HG02870 (cell line): ENCODE data around the gene DDX53.

Experiments used
- ATAC-seq: cut with Tn5 transposase; IDR thresholded peaks from one replicate; pipeline ENCODE4 v1.9.1; 2021; ENCODE audit warnings: mild to moderate bottlenecking, moderate library complexity; ENCODE audit not compliant: unreplicated experiment

Gene DDX53

DNA sequence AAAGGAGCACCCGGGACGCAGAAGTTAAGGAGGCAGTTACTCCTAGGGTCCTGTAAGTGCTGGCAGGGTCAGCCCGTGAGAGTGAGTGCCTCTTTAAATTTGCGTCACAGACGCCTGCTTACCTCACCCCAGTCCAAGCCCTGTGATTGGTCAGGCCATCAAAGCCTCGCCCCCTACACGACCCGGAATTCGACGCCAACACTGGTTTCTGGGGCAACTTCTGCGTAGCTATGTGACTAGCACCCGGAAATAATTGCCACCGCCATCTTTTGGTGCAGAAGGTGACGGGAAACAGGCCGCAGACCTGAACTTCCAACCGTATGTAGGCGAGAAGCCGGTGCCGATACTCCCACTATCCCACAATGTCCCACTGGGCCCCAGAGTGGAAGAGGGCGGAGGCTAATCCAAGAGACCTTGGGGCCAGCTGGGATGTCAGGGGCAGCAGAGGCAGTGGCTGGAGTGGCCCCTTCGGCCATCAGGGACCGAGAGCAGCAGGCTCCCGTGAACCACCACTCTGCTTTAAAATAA, at the start of gene DDX53:
Gene DDX53 (plus strand): TSS at position 265 of the 528 bp plus-strand sequence. CDS start 98 bp downstream, at position 363.
- no peak for ATAC-seq

DNA sequence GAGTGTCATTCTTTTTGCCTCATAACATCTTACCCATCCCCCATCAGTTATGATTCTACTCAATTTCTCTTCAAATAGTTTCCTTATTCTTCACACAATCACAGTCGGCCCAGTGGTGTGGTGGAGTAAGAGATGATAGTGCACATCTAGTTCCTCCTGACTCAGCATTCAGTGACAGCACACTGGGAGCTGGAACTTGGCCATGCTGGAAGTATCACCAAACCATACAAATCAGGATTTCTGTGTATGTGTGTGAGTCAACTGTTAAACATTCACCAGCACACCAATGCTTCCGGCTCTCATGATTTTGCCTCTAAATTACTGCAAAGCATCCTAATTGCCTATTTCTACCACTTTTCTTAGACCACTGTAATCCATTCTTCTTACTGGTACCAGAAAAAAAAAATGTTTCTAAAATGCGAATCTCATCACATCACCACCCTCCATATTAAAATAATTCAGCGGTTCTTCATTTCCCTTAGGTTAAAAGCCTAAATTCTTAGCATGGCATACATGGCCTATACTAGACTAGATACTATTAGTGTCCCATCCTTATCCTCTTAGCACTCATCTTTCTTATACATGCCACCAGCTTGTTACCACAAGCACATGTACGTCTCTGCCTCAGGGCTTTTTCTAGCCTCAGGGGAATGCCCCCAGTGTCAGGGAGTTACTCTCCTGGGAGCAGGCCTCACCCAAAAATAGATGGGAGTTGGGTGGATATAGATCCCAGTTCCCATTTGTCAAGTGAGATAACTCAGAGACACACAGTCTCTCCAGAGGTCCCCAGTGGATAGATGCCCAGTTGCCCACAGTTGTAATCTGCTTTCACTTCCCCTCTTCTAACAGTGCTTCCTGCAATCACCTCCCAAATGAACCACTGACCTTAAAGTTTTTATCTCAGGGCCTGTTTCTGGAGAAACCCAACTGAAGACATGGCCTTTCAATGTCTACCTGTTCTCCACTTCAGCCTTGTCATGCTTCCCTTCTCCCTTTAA, 49.2 kb upstream of the DDX53 start:
- ATAC-seq: no peak

DNA sequence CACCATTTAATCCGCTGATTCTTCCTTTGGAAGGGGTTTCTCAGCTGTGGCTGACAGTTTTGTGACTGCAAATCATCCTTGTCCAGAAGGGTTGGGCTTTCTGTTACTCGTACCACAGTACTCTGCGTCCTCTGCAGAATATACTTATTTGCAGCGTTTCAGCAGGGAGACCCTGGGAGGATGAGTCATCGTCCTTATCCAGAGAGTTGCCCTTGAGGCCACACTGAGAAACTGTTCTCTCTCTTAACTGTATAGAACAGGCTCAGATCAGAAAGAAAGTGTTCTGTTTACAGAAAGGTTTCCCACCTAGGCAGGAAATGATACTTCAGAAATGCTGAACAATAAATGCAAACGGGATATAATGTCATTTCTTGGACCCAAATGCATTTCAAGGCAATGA, 47.8 kb upstream of the DDX53 start:
- no peak for ATAC-seq

DNA sequence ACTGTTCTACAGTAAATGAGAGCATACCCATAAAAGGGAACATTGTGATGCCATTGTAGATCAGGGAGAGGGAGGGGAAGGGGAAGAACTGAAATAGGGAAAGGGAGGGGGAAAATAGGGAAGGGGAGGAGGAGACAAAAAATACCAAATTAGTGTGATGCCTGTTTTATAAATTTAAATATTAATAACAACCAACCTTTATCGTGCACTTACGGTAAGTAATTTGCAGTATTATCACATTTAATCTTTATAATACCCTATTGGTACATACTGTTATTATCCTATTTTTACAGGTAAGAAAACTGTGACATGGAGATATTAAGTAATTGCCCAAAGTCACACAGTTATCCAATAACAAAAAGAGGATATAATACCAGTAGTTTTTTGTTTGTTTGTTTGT, 41.5 kb upstream of the DDX53 start:
- no peak for ATAC-seq

DNA sequence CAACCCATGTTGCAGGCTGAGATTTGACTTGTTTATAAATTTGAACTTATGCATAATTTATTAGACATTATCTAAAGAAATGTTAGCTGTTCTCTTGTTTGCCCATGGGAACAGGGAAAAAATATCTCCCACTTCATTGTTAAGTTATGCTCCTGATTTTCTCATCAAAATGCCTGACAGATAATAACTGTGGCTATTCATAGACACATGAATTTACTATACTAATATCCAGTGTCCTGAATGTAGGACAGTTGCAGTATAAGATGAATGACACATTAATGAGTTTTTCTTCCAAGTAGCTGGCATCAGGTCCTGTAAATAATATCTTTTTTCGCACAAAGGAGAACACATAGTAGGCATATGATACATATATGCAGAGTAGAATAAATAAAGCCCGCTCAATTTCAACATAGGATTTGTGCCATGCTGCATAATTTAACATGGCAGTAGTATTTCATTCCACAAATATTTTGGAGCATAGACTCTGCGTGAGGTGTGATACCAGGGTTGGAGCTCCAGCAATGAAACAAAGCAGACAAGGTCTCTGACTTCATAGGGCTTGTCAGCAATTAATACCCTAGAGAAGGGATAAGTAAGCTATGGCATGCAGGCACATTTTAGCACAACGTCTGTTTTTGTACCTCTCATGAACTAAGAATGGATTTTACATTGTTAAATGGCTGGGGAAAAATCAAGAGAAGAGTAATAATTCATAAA, 40.4 kb upstream of the DDX53 start:
- no peak for ATAC-seq

DNA sequence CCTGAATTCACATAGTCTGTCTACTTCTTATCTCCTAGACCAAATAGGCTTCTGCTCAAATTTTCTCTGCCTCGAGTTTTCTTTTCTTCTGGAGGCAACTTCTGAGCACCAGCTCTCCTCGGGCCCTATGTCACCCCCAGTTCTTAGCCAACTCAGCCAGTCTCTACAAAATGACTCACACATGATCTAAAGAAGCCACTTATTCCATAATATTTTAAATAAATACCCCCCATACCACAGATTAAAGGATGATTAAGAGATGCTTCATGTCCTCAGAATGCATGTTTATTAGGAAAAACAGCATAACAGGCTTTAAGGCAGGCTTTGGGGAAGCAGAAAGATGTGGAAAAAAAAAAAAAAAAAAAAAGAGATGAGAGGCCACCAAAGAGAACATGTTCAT, 36.6 kb upstream of the DDX53 start:
- no peak for ATAC-seq

DNA sequence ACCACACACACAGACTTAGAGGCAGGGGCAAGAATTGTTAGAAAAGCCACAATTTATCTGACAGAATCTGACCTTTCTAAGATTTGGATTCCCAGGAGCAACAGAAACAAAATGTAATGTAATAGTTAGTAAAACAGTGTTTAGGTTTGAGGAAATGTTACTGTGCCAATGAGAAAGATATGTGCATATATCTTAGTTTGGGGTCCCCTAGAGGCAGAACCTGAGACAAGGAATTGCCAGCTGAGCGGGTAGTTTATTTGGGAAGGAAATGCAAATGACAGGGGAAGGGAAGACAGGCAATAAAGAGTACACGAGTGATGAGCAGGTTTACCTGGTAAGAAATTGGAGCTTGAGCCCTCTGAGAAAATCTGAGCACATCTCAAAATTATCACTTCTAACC, 31.3 kb upstream of the DDX53 start:
- no peak for ATAC-seq

DNA sequence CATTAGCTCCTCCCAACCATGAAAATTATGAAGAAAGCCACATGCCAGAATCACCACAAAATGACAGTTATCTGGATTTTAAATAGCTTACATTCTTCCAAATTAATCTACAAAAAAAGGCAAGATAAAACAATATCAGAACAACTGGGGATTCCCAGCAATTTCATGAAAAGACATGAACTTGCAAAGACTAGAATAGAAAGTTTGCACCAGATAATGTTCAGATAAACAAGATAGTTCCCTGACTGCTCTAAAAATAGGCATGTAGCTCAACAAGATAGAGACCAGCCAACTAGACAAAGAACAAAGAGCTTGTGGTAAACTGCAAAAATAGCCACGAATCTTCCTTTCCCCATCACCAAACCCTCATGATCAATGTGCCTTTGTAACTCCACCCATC, 30.3 kb upstream of the DDX53 start:
- ATAC-seq: no peak

DNA sequence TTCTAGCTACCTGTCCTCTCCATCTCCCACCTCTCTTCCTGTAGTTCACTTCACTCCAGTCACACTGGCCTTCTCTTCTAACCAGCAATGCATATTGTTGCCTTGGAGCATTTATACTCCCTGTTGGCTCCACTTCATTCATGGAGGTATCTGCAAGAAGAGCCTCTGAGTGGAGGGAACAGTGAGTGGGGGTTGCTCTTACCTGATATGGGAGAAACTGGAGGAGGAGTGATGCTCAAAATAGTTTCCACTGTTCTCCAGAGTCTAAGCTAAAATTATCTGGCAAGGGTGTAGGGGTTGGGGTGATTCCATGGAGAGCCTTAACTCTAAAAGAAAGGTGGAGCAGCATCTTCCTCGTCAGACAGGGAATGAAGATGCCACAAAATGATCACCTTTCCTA, 28.9 kb upstream of the DDX53 start:
- ATAC-seq: no peak

DNA sequence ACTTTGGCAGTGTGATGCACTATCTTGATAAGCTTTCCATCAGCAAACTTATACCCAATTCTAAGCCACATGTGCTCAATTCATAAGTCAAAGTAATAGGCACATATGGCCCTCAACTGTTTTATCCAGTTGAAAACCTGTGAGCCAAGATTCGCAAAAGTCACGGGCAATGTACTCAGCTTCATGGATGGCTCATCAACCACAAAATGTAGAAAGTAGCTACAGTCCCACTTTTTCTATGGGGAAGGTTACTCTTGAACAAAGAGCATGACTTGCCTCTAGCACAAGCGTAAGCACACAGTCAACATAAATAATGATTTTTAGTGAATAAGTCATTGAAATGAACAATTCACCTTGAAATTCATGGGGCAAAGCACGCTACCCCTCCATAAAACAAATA, 25.1 kb upstream of the DDX53 start:
- no peak for ATAC-seq

DNA sequence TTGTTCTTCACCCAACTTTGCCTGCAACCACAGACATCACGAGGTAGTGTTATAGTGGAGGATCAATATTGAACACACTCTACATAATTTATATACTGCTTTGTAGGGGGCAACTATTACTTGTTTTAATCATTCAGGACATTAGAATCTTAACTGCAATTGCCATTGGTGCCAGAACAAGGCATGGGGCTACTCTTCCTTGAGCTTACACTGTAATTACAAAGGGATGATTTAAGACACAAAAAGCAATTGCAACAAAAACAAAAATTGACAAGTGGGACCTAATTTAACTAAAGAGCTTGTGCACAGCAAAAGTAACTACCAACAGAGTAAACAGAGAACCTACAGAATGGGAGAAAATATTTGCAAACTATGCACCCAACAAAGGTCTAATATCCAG, 24.0 kb upstream of the DDX53 start:
- no peak for ATAC-seq

DNA sequence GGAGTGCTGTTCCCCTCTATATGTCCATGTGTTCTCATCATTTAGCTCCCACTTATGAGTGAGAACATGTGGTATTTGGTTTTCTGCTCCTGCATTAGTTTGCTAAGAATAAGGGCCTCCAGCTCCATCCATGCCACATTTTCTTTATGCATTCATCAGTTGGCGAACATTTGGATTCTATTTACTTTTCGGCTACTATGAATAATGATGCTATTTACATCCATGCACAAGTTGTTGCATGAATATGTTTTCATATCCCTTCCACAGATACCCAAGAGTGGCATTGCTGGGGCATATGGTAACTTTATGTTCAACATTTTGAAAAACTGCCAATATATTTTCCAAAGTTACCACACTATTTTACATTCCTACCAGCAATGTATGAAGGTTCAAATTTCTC, 13.8 kb upstream of the DDX53 start:
- no peak for ATAC-seq

DNA sequence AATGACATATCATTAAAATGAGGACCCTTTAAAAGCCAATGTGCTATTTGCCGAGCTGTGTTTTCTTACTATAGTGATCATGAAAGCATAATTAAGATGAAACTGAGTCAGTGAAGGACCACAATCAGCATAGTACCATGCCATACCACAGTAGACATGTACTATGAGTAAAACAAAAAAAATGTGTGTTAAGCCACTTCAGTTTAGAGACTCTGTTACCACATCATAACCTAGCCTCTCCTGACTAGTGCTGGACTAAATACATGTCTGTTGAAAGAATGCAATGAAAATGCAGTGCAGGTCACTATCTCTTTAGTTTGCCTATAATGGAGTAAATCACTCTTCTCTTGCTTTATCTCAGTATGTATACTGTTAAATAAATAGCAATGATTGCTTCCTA, 12.3 kb upstream of the DDX53 start:
- no peak for ATAC-seq

DNA sequence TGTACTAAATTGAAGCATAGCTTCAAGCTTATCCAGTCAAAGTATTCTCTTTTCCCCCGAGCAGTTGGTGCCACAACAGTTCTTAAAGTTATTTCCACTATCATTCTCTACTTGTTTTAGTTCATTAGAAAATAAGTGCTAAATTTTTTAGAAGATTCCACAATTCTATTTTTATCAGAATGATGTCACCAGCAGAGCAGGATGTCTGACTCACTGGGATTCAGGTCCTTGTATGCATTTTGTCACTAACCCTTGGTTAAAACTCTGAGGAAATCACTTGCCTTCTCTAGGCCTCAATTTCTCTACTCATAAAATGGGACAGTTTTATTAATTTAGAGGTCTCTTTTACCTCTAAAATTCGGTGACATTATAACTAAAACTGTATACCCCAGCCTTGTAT, 3.4 kb downstream of the DDX53 start:
- no peak for ATAC-seq

DNA sequence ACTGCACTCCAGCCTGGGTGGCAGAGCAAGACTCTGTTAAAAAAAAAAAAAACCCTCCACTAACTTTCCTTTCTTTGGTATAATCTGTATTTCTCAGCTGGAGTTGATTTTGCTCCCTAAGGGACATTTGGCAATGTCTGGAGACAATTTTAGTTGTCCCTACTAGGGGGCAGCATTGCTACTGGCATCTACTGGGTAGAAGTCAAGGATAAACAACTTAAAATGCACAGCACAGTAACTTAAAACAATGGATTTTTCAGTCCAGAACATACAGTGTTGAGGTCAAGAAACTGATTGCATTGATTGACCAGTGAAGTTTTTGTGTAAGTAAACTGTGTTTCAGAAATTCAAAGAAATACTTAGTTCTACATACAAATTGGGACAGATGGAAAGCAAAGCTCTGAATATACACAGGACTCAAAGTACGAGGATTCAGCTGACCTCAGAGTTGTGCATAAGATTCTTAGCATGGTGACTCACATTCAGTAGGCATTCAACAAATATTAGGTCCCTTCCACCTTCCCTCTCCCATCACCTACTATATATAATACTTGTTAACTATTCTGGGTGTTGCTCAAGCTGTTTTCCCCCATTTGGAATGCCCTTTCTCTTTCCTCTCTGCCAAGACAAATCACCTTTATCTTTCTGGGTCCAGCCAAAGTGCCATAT, 8.8 kb downstream of the DDX53 start:
- ATAC-seq: no peak

DNA sequence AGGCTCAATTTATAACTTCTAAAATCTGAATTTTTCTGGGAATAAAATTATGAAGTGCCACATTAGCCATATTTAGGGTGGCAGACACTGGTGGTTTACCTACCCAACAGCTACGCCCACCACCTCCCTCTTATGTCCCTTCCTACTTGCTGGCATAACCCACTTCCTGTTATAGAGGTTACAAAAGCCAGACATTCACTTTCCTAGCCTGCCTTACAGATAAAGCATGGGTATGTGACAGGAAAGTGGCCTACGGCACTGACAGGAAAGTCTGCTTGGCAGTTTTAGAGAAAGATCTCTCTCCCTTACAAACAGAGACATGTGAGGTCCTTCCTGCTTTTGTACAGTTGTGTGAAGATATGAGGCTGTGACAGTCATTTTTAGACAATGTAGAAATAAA, 12.4 kb downstream of the DDX53 start:
- ATAC-seq: no peak

DNA sequence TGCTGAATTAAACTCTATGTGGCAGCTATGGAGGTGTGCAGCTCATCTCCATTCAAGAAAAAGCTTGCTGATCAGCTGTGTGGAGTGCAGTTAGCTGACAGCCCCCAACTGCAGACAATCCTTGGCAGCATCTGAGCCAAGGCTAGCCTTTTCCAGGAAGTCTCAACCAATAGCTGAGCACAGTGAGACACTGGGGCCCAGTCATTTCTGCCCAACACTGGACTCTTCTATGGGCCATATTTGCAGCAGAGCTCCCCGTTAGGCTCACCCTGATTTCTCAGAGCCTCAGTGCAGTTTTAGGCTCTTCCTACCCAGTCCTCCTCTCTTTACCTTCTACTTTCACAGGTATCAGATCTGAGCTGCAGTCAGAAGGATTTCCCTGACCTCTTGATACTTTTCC, 12.9 kb downstream of the DDX53 start:
- no peak for ATAC-seq

DNA sequence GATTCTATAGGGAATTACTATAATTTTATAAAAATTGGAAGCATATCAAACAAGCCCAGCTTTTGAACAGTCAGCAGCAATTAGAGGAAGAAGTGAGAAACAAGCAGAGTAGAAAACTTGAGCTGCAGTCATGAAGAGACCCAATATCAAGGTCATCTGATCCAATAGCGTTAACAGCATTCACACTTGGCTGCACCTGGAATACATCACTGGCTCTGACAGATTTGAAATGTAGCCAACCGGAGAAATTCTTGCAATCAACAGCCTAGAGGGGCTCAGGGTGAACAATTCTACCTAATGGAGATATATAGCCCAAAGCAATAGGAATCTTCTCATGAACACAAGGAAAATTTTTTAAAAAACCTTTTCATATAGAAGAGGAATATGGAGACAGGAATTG, 13.6 kb downstream of the DDX53 start:
- no peak for ATAC-seq

DNA sequence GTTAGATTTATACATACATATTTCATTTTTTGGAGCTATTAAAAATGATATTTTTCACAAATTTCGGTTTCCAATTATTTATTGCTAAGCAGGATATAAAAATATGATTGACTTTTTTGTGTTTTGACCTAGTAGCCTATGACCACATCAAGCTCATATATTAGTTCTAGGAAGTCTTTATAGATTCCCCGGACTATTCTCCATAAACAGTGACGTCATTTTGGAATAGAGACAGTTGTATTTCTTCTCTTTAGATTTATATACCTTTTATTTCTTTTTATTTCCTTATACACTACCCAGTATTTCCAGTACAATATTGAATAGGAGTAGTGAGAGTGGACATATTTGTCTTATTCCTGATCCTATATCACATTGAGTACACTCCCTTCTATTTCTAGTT, 31.8 kb downstream of the DDX53 start:
- ATAC-seq: no peak

DNA sequence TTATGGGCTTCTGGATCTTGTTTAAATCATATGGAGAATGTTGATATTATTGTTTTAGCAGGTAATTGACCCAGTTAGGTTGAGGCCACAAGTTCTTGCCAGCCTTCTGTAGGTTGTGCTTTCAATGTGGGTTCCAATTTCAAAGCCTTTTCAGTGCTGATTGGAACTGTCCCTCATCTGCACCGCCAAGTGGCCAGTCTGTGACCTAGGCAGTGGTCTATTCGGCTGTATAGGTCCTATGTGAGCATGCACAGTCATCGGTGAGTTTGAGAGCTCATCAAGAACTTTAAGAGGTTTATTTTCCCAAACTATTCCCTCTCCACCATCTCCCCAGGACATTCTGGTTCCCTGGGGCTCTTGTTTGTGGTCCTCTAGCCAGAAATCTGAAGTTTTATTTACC, 35.7 kb downstream of the DDX53 start:
- no peak for ATAC-seq

DNA sequence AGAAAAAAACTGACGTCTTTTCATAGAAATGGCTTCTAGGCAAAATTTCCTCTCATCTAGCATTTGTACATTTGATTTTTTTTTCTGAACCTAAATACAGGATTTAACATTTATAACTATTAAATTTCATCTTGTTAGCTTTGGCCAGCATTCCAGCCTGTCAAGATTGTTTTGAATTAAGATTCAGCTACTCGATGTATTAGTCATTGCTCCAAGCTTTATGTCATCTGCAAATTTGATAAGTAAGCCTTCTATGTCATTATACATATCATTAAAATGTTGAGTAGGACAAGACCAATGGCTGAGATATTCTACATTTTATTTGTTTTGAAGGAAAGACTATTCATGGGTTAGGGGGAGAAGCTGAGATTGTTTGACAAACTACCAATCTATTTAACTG, 46.7 kb downstream of the DDX53 start:
- no peak for ATAC-seq
